K562 (cell line): ENCODE data around the gene HSD11B1L. TPM values are rescaled to one million over a fixed set of nuclear protein-coding genes. Genes with fewer than 3 reads are reported as not detected.

ENCODE experiments used
- CBFA2T2 ChIP-seq: fragments of 450-650 bp; conservative IDR thresholded peaks from 2 replicates; pipeline ENCODE4 v1.6.1; 2017; ENCODE audit warnings: mild to moderate bottlenecking
- CREBBP ChIP-seq: IDR thresholded peaks from one replicate; pipeline ENCODE4 v1.6.1; 2012; ENCODE audit warnings: low read depth, mild to moderate bottlenecking, control low read depth, inconsistent platforms, low read length
- DNMT1 ChIP-seq: fragments of 450-650 bp; IDR thresholded peaks from 2 replicates; pipeline ENCODE4 v1.6.1; 2016; ENCODE audit warnings: antibody characterized with exemption, mild to moderate bottlenecking
- HIVEP1 ChIP-seq: fragments of 250-450 bp; sonication (Bioruptor Pico); IDR thresholded peaks from 2 replicates; pipeline ENCODE4 v1.4.0; 2020; ENCODE audit warnings: mild to moderate bottlenecking
- HMGN3 ChIP-seq: IDR thresholded peaks from 2 replicates; pipeline ENCODE4 v1.6.1; 2011; ENCODE audit warnings: borderline replicate concordance, low read depth, mild to moderate bottlenecking, mixed read lengths, low read length; ENCODE audit not compliant: insufficient read length; ENCODE audit errors: extremely low read depth
- MTF1 ChIP-seq: fragments of 250-450 bp; sonication (Bioruptor Pico); IDR thresholded peaks from 2 replicates; pipeline ENCODE4 v1.9.0; 2021; ENCODE audit warnings: moderate library complexity, mild to moderate bottlenecking, inconsistent platforms, borderline replicate concordance
- MYC ChIP-seq, 2 experiments: fragments of 250-450 bp in 1 of 2; sonication (Bioruptor Pico) in 1 of 2; IDR thresholded peaks; 2 replicates each; pipeline versions ENCODE4 v1.5.1 to v1.6.1; 2012 to 2021; ENCODE audit warnings: low read depth in 2 of 2, borderline replicate concordance in 1 of 2, improper control_type of control experiment in 1 of 2, low read length in 1 of 2, mild to moderate bottlenecking in 1 of 2, moderate library complexity in 1 of 2
- NFE2L1 ChIP-seq: fragments of 450-650 bp; IDR thresholded peaks from 2 replicates; pipeline ENCODE4 v1.6.1; 2016; ENCODE audit warnings: missing genetic modification characterization, low read depth, mild to moderate bottlenecking, missing compliant biosample characterization, moderate library complexity, borderline replicate concordance
- NFXL1 ChIP-seq: fragments of 450-650 bp; formaldehyde crosslinking; IDR thresholded peaks from 2 replicates; pipeline ENCODE4 v1.4.0; 2021; ENCODE audit warnings: mild to moderate bottlenecking
- NFYB ChIP-seq: IDR thresholded peaks from 2 replicates; pipeline ENCODE4 v1.6.1; 2011; ENCODE audit warnings: mild to moderate bottlenecking, moderate library complexity; ENCODE audit not compliant: insufficient read length; ENCODE audit errors: extremely low read depth
- NUFIP1 ChIP-seq: fragments of 450-650 bp; IDR thresholded peaks from 2 replicates; pipeline ENCODE4 v1.6.1; 2018; ENCODE audit not compliant: partially characterized antibody
- RBM22 ChIP-seq: fragments of 200-400 bp; formaldehyde crosslinking; IDR thresholded peaks from 2 replicates; pipeline ENCODE4 v1.6.1; 2018; ENCODE audit warnings: low read length, low read depth; ENCODE audit not compliant: poor library complexity, severe bottlenecking
- SIX5 ChIP-seq, 2 experiments: IDR thresholded peaks; 2 replicates each; pipeline ENCODE4 v1.6.1; 2011; ENCODE audit warnings: low read length in 2 of 2, borderline replicate concordance in 1 of 2, low read depth in 1 of 2, mild to moderate bottlenecking in 1 of 2, moderate library complexity in 1 of 2; ENCODE audit not compliant: insufficient read depth in 1 of 2
- SMARCC2 ChIP-seq: fragments of 450-650 bp; IDR thresholded peaks from 2 replicates; pipeline ENCODE4 v1.6.1; 2017; ENCODE audit warnings: antibody characterized with exemption, moderate library complexity, mild to moderate bottlenecking, low read depth
- XRCC5 ChIP-seq: fragments of 200-400 bp; formaldehyde crosslinking; IDR thresholded peaks from 2 replicates; pipeline ENCODE4 v1.6.1; 2017; ENCODE audit warnings: low read depth, mild to moderate bottlenecking, low read length
- ZNF57 ChIP-seq: fragments of 450-650 bp; formaldehyde crosslinking; IDR thresholded peaks from 2 replicates; pipeline ENCODE4 v1.4.0; 2020; ENCODE audit warnings: mild to moderate bottlenecking, moderate library complexity
- ZNF766 ChIP-seq: fragments of 200-800 bp; sonication (Bioruptor generic); conservative IDR thresholded peaks from 2 replicates; pipeline ENCODE4 v1.6.1; 2016; ENCODE audit warnings: missing genetic modification characterization, missing compliant biosample characterization
- polyA plus RNA-seq, 8 experiments: library from polyadenylated mRNA; depleted of rRNA in 4 of 8; stranded (reverse) in 5 of 8; unstranded in 3 of 8; fragments of >200 nt; fragmentation: Nextera tagmentation in 2 of 8; fragmentation: Illumina TruSeq in 1 of 8; extraction: Ambion mirVana in 2 of 8; extraction: Trizol in 1 of 8; gene quantifications; 2 replicates each; pipeline versions ENCODE4 v1.2.1 to v1.2.3, GENCODE V29; 2011 to 2014; ENCODE audit warnings: inconsistent platforms in 1 of 8, missing spikeins in 1 of 8
- total RNA-seq, 7 experiments: library from RNA; depleted of rRNA in 6 of 7; stranded (reverse); fragments of >200 nt in 6 of 7; fragmentation: Illumina TruSeq in 2 of 7; extraction: Trizol in 2 of 7; gene quantifications; 2 replicates each; pipeline versions ENCODE4 v1.2.1 to v1.2.3, GENCODE V29; 2011 to 2021; ENCODE audit warnings: low replicate concordance in 1 of 7
- TF ChIP-seq, protein P1 (sequence below): sonication (generic); formaldehyde crosslinking; IDR thresholded peaks from 2 replicates; pipeline ENCODE4 v1.8.1; 2022; ENCODE audit warnings: missing genetic modification reagents
- TF ChIP-seq, protein P2 (sequence below): sonication (generic); formaldehyde crosslinking; IDR thresholded peaks from 2 replicates; pipeline ENCODE4 v1.8.0; 2022; ENCODE audit warnings: mild to moderate bottlenecking, missing genetic modification reagents
- TF ChIP-seq, protein P3 (sequence below): sonication (generic); formaldehyde crosslinking; IDR thresholded peaks from 2 replicates; pipeline ENCODE4 v1.8.0; 2022; ENCODE audit warnings: mild to moderate bottlenecking, missing genetic modification reagents

HSD11B1L gene
- total and polyA plus RNA-seq, 9 of the 15 experiments (the other 6 are each of a cell fraction or from before 2014, with no cell fraction given) = 0.31 to 7.7 (median 2.3) TPM

- TF ChIP-seq, protein P1, sequence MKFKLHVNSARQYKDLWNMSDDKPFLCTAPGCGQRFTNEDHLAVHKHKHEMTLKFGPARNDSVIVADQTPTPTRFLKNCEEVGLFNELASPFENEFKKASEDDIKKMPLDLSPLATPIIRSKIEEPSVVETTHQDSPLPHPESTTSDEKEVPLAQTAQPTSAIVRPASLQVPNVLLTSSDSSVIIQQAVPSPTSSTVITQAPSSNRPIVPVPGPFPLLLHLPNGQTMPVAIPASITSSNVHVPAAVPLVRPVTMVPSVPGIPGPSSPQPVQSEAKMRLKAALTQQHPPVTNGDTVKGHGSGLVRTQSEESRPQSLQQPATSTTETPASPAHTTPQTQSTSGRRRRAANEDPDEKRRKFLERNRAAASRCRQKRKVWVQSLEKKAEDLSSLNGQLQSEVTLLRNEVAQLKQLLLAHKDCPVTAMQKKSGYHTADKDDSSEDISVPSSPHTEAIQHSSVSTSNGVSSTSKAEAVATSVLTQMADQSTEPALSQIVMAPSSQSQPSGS (CRISPR knock-in tag) = no peak
- TF ChIP-seq NFXL1 (no peak), NFE2L1 (no peak), RBM22 (peak; percentile 98), SMARCC2 (no peak), MYC (IDR thresholded peaks at IDR 0.05; ENCODE audit: low read depth, low read length) (peak; percentile 97), MYC (CRISPR knock-in tag; IDR thresholded peaks at IDR 0.05; ENCODE audit: borderline replicate concordance, low read depth) (peak; percentile 92; the same call in 1 of the 2 replicates), CBFA2T2 (no peak), ZNF766 (CRISPR knock-in tag) (no peak), XRCC5 (peak; percentile 93), HMGN3 (peak; percentile 87), HIVEP1 (CRISPR knock-in tag) (no peak; the same call in 1 of the 2 replicates), CREBBP (no peak), NFYB (no peak), DNMT1 (no peak), NUFIP1 (no peak), SIX5 (IDR thresholded peaks at IDR 0.05; ENCODE audit: borderline replicate concordance in 1 of 2, insufficient read depth in 1 of 2, low read depth in 1 of 2, low read length in 2 of 2) (no peak), MTF1 (no peak), ZNF57 (no peak)
- TF ChIP-seq, protein P2, sequence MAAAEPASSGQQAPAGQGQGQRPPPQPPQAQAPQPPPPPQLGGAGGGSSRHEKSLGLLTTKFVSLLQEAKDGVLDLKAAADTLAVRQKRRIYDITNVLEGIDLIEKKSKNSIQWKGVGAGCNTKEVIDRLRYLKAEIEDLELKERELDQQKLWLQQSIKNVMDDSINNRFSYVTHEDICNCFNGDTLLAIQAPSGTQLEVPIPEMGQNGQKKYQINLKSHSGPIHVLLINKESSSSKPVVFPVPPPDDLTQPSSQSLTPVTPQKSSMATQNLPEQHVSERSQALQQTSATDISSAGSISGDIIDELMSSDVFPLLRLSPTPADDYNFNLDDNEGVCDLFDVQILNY (CRISPR knock-in tag) = peak; percentile 96
- TF ChIP-seq, protein P3, sequence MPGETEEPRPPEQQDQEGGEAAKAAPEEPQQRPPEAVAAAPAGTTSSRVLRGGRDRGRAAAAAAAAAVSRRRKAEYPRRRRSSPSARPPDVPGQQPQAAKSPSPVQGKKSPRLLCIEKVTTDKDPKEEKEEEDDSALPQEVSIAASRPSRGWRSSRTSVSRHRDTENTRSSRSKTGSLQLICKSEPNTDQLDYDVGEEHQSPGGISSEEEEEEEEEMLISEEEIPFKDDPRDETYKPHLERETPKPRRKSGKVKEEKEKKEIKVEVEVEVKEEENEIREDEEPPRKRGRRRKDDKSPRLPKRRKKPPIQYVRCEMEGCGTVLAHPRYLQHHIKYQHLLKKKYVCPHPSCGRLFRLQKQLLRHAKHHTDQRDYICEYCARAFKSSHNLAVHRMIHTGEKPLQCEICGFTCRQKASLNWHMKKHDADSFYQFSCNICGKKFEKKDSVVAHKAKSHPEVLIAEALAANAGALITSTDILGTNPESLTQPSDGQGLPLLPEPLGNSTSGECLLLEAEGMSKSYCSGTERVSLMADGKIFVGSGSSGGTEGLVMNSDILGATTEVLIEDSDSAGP (CRISPR knock-in tag) = no peak; the same call in 1 of the 2 replicates
- TF ChIP-seq, all 486 proteins: peak for 198
Measured at GRCh38 chr19:5690125-5690954, 9.5 kb downstream of the HSD11B1L start, which contains the start of gene RPL36 (continued).
